ENCODE results near the gene TPTE2. TPM values are rescaled to one million over a fixed set of nuclear protein-coding genes. Genes with fewer than 3 reads are reported as not detected.

TPTE2 gene
- total RNA-seq, 1 donor from 2014 or later: 0.14 TPM

- Mint-ChIP-seq H3K9me3 (peaks cover 3% of the 10 kb centered on the region), H3K27ac (ENCODE audit: unreplicated experiment) (no peak overlapping the region), H3K4me3 (no peak overlapping the region), H3K36me3 (ENCODE audit: low read depth) (no peaks in the 10 kb centered on the region), H3K27me3 (ENCODE audit: low read depth) (peaks cover 8% of the 10 kb centered on the region), H3K4me1 (no peaks in the 10 kb centered on the region)
- TF ChIP-seq, protein P1, sequence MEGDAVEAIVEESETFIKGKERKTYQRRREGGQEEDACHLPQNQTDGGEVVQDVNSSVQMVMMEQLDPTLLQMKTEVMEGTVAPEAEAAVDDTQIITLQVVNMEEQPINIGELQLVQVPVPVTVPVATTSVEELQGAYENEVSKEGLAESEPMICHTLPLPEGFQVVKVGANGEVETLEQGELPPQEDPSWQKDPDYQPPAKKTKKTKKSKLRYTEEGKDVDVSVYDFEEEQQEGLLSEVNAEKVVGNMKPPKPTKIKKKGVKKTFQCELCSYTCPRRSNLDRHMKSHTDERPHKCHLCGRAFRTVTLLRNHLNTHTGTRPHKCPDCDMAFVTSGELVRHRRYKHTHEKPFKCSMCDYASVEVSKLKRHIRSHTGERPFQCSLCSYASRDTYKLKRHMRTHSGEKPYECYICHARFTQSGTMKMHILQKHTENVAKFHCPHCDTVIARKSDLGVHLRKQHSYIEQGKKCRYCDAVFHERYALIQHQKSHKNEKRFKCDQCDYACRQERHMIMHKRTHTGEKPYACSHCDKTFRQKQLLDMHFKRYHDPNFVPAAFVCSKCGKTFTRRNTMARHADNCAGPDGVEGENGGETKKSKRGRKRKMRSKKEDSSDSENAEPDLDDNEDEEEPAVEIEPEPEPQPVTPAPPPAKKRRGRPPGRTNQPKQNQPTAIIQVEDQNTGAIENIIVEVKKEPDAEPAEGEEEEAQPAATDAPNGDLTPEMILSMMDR (conservative IDR thresholded peaks at IDR 0.05): no peak
- no peak for DNase-seq (ENCODE audit: low read depth, low spot score)
Measured at GRCh38 chr13:19591864-19592263, 30.5 kb upstream of the TPTE2 start.

DNA sequence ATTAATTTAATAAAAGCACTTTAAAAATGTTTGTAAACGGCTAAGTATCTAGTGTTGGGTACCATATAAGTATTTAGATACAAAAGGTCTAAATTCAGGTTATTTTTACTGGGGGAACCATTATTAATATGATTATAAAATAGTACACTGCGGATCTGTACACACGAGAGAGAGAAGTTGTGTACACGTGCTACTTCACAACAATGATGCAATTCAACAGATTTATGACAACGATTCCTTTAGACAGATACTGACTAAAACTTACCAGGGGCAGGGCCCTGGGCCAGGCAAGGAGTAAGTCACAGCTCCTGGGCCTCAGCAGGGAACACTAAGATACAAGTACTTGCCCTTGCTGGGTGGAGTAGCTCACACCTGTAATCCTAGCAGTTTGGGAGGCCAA lies 29.1 kb upstream of the TPTE2 start:
- H3K4me1 Mint-ChIP-seq: no peaks in the 10 kb centered on the region
- no peaks in the 10 kb centered on the region for H3K36me3 Mint-ChIP-seq (ENCODE audit: low read depth)
- H3K27me3 Mint-ChIP-seq (ENCODE audit: low read depth): peaks cover 8% of the 10 kb centered on the region
- H3K9me3 Mint-ChIP-seq: peaks cover 3% of the 10 kb centered on the region
- no peak overlapping the region for H3K27ac Mint-ChIP-seq (ENCODE audit: unreplicated experiment)
- H3K4me3 Mint-ChIP-seq: no peak overlapping the region
- no peak for DNase-seq (ENCODE audit: low read depth, low spot score)
- TF ChIP-seq, protein P1 (conservative IDR thresholded peaks at IDR 0.05): no peak

- H3K4me3 Mint-ChIP-seq: no peak overlapping the region
- no peaks in the 10 kb centered on the region for H3K4me1 Mint-ChIP-seq
- H3K9me3 Mint-ChIP-seq: peaks cover 3% of the 10 kb centered on the region
- no peak overlapping the region for H3K27ac Mint-ChIP-seq (ENCODE audit: unreplicated experiment)
- TF ChIP-seq, protein P1 (conservative IDR thresholded peaks at IDR 0.05): no peak
- H3K27me3 Mint-ChIP-seq (ENCODE audit: low read depth): peaks cover 8% of the 10 kb centered on the region
- DNase-seq (ENCODE audit: low read depth, low spot score): no peak
- H3K36me3 Mint-ChIP-seq (ENCODE audit: low read depth): no peaks in the 10 kb centered on the region
Measured at GRCh38 chr13:19589312-19589711, 28.0 kb upstream of the TPTE2 start.

- H3K4me3 Mint-ChIP-seq: no peak overlapping the region
- H3K27ac Mint-ChIP-seq (ENCODE audit: unreplicated experiment): no peak overlapping the region
- DNase-seq (ENCODE audit: low read depth, low spot score): no peak
- peaks cover 8% of the 10 kb centered on the region for H3K27me3 Mint-ChIP-seq (ENCODE audit: low read depth)
- H3K9me3 Mint-ChIP-seq: peaks cover 10% of the 10 kb centered on the region
- H3K4me1 Mint-ChIP-seq: no peaks in the 10 kb centered on the region
- TF ChIP-seq, protein P1 (conservative IDR thresholded peaks at IDR 0.05): peak; percentile 57
- H3K36me3 Mint-ChIP-seq (ENCODE audit: low read depth): no peaks in the 10 kb centered on the region
Measured at GRCh38 chr13:19587635-19588300, 26.4 kb upstream of the TPTE2 start.

- Mint-ChIP-seq H3K27ac (ENCODE audit: unreplicated experiment) (no peak overlapping the region), H3K4me1 (no peaks in the 10 kb centered on the region), H3K27me3 (ENCODE audit: low read depth) (peaks cover 5% of the 10 kb centered on the region), H3K9me3 (peaks cover 14% of the 10 kb centered on the region), H3K4me3 (no peak overlapping the region), H3K36me3 (ENCODE audit: low read depth) (no peaks in the 10 kb centered on the region)
- no peak for DNase-seq (ENCODE audit: low read depth, low spot score)
- TF ChIP-seq, protein P1 (conservative IDR thresholded peaks at IDR 0.05): no peak
Measured at GRCh38 chr13:19586904-19587634, 25.7 kb upstream of the TPTE2 start.
